ENCODE data around the gene GBX2. TPM values are rescaled to one million over a fixed set of nuclear protein-coding genes. Genes with fewer than 3 reads are reported as not detected.

GBX2 gene
- total and polyA plus RNA-seq, 2 of the 13 experiments (the other 11 are each of a cell fraction or from before 2014, with no cell fraction given): not detected

- TF ChIP-seq E2F2 (CRISPR knock-in tag; IDR thresholded peaks at IDR 0.05; ENCODE audit: borderline replicate concordance) (0 out of 2 replicates have a peak, but pooled peaks have one; percentile 53), HNRNPL (IDR thresholded peaks at IDR 0.05; ENCODE audit: low read depth, low read length) (no peak), ZNF343 (CRISPR knock-in tag; IDR thresholded peaks at IDR 0.05) (no peak), ZNF83 (CRISPR knock-in tag; IDR thresholded peaks at IDR 0.05; ENCODE audit: borderline replicate concordance) (no peak), CREB1 (IDR thresholded peaks at IDR 0.05) (no peak), CREB1 (CRISPR knock-in tag; IDR thresholded peaks at IDR 0.05) (no peak), MTF2 (CRISPR knock-in tag; IDR thresholded peaks at IDR 0.05; ENCODE audit: borderline replicate concordance) (peak; percentile 100; the same call in 1 of the 2 replicates), ZNF205 (CRISPR knock-in tag; IDR thresholded peaks at IDR 0.05) (no peak), NFYC (CRISPR knock-in tag; IDR thresholded peaks at IDR 0.05) (no peak), PRPF4 (IDR thresholded peaks at IDR 0.05; ENCODE audit: low read depth, low read length, poor library complexity, severe bottlenecking) (no peak), NFE2L2 (IDR thresholded peaks at IDR 0.05; ENCODE audit: low read length) (no peak), ZSCAN5A (CRISPR knock-in tag; IDR thresholded peaks at IDR 0.05; ENCODE audit: borderline replicate concordance) (0 out of 2 replicates have a peak, but pooled peaks have one; percentile 26), ZNF274 (CRISPR knock-in tag; IDR thresholded peaks at IDR 0.05) (peak; percentile 59; the same call in 1 of the 2 replicates), SRY (CRISPR knock-in tag; IDR thresholded peaks at IDR 0.05) (no peak), POLR2A (IDR thresholded peaks at IDR 0.05; ENCODE audit: insufficient read depth in 1 of 2, low read depth in 2 of 2, low read length in 2 of 2) (no peak), EP300 (IDR thresholded peaks at IDR 0.05; ENCODE audit: low read depth in 2 of 2, low read length in 2 of 2) (no peak), EP300 (CRISPR knock-in tag; IDR thresholded peaks at IDR 0.05; ENCODE audit: borderline replicate concordance) (no peak), EHMT2 (IDR thresholded peaks at IDR 0.05; ENCODE audit: borderline replicate concordance, low read depth, low read length) (no peak), ZNF556 (CRISPR knock-in tag; IDR thresholded peaks at IDR 0.05; ENCODE audit: borderline replicate concordance) (no peak), ZNF567 (CRISPR knock-in tag; IDR thresholded peaks at IDR 0.05; ENCODE audit: borderline replicate concordance) (no peak), ZBTB43 (CRISPR knock-in tag; conservative IDR thresholded peaks at IDR 0.05) (peak; percentile 54; the same call in 1 of the 2 replicates), BCL6 (CRISPR knock-in tag; IDR thresholded peaks at IDR 0.05) (peak; percentile 73), RAD21 (CRISPR knock-in tag; IDR thresholded peaks at IDR 0.05) (peak; percentile 75), ZNF644 (CRISPR knock-in tag; IDR thresholded peaks at IDR 0.05; ENCODE audit: low read depth) (no peak), ZBTB34 (CRISPR knock-in tag; IDR thresholded peaks at IDR 0.05) (0 out of 2 replicates have a peak, but pooled peaks have one; percentile 41), ZNF333 (CRISPR knock-in tag; IDR thresholded peaks at IDR 0.05; ENCODE audit: borderline replicate concordance) (no peak), ZSCAN21 (CRISPR knock-in tag; IDR thresholded peaks at IDR 0.05; ENCODE audit: borderline replicate concordance) (no peak)
These were observed 683 bp downstream of the GBX2 start (continued) for GRCh38 chr2:236167297-236168109.
